ENCODE measurements around the gene NT5M.
A peak's percentile ranks its signal among the peaks of the same experiment; 100 is the strongest.

NT5M gene

GRCh38 chr17:17303847-17304490, 796 bp downstream of the NT5M start:
- no peak for DNase-seq (ENCODE audit: low spot score)

GRCh38 chr17:17304521-17304985, 1.4 kb downstream of the NT5M start:
- DNase-seq (ENCODE audit: low spot score): no peak

DNA sequence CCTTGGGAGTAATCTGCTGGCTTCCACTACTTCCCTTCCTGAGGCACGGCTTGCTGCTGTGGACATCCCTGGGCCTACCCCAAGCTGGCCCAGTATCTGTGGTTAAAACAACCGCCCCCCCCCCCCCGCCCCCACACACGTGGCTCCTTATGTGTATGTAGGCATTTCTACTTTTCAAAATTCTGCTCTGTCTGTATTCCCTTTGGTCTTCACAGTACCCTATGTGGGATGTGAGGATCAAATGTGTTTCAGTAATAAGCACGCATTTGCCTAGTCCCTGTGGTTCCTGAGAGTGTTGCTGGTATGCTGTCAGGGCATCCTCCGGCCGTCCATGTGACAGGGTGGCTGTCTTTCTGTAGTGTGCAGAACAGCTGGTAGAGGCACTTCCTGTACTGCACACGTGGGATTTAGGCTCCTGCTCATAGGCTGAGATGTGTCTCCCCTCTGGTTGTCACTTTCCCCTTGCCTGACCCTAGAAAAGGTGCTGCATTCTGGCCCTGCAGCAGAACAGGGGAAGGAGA, 2.2 kb downstream of the NT5M start:
- peak; percentile 49 for DNase-seq (ENCODE audit: low spot score)

DNA sequence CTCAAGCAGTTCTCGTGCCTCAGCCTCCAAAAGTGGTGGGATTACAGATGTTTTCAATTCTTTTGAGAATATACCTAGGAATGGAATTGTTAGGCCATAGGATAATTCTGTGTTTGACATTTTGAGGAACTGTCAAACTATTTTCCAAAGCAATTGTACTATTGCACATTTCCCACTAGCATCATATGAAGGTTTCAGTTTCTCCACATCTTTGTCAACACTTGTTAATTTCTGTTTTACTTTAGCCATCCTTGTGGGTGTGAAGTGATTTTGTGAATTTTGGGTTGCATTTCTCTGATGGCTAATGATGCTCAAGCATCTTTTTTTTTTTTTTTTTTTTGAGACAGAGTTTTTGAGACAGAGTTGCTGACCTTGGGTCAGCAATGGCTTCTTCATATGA, 6.2 kb downstream of the NT5M start:
- no peak for DNase-seq (ENCODE audit: low spot score)

DNA sequence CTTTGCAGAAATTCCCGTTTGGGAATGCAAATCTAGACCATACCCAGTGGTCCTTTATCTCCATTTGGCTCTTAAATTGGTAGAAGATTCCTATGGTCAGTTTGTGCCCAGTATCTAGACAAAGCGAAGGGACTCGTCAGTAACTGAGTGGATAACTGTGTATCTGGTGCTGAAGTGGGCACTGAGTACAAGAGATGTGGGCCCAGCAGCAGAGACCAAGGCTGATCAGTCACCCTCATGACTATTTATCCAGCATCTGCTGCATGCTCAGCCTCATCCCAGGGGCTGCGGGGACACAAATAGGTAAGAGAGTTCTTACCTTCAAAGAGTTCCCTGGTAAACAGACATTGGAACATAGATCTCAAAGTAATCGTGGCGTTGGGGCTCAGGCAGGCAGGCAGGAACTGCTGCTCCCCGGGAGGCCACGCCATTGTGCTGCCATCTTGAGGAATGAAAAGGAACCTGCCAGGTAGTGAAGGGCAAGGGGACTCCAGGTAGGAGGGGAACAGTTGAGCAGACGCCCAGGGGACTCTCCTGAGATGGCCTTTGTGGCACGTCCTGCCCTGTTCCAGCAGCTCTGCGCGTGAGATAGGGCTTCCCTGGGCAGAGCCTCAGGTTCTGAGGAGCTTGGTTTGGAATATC, 10.3 kb downstream of the NT5M start:
- peak; percentile 25 for DNase-seq (ENCODE audit: low spot score)

DNA sequence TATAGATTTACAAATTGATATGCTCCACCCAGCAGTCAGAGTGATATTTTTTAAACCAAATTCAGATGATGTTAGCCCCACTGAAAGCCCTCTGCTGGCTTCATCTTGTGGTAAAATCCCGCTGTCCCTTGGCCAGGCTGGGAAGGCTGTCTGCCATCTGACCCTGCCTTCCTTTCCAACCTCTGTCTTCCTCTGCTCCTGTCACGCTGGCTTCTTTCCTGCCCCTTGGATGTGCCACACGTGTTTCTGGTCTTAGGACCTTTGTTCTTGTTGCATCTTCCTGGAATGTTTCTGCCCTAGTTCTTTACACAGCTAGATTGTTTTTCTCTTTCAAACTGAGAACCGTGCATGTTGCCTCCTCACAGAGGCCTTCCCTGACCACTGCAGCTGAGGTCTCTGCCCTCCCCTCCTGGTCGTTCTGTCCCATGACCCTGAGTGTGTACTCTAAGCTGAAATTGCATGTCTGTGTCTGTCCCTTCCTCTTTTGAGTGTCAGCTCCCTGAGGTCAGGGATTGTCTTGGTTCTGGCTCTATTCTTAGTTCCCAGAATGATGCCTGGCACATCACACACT, 11.4 kb downstream of the NT5M start:
- no peak for DNase-seq (ENCODE audit: low spot score)

DNA sequence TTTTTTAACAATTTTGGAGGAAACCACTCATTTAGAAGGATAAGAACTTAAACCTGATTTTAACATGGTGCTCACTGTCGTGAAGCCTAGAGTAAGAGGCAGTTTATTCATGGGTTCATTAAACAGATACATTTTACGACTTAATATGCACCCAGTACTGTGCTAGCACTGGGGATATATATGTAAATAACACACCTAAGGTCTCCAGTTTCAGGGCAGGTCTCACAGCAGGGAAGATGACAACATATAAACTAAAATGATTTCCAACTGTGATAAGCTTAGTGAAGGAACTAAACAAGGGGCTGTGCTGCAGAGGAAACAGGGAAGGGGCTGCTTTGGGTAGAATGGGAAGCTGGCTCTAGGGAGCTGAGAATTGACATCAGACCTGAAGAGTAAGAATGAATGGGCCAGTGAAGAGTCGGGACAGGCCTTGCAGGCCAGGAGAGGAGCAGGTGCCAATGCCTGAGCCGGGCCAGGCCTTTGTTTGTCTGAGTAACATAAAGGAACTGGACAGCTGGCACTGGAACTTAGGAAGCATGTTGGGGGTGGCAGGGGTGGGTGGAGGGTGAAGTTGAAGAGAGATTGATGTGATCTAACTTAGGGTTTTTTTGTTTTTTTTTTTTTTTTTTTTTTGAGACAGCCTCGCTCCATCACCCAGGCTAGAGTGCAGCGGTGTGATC, 12.1 kb downstream of the NT5M start:
- DNase-seq (ENCODE audit: low spot score): no peak

DNA sequence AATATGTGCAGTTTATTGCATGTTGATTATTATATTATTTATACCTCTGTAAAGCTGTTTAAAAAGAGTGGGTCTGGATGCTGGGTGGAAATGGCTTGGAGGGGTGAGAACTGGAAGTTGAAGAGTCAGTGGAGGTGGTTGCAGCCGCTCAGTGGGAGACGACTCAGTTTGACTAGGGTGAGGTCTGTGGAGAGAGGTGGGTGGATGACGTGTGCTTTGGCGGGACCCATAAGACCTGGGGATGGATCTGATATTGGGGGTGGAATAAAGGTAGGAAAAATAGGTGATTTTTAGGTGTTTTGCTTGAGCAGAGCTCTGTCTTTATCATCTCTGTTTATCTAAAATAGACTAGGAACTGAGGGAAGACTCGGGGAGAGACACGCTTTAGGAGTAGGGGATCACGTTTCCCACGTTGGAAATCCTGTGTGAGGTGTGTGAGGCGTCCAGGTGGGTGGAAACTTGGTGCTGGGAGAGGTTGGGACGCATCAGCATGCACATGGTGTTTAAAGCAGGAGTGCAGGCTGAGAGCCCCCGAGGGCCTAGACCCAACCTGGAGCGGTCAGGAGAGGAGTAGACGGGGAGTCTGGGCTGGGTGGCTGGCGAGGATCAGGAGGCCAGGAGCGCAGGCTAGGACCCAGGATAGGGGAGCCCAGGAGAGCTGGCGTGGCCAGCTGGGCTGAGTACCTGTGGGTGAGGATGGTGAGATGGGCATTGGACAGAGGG, 17.2 kb downstream of the NT5M start:
- no peak for DNase-seq (ENCODE audit: low spot score)

DNA sequence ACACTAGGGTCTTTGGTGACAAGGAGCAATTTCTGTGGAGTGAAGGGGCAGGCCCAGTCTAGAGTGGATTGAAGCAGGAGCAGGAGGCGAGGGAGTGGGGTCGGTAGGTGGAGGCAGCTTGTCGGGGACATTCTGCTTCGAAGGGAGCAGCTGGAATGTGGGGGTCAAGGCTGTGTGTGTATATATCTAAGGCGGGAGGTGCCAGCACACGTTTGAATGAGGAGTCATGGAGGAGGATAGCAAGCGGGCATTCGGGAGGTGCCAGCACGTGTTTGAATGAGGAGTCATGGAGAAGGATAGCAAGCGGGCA, 17.7 kb downstream of the NT5M start:
- no peak for DNase-seq (ENCODE audit: low spot score)

DNA sequence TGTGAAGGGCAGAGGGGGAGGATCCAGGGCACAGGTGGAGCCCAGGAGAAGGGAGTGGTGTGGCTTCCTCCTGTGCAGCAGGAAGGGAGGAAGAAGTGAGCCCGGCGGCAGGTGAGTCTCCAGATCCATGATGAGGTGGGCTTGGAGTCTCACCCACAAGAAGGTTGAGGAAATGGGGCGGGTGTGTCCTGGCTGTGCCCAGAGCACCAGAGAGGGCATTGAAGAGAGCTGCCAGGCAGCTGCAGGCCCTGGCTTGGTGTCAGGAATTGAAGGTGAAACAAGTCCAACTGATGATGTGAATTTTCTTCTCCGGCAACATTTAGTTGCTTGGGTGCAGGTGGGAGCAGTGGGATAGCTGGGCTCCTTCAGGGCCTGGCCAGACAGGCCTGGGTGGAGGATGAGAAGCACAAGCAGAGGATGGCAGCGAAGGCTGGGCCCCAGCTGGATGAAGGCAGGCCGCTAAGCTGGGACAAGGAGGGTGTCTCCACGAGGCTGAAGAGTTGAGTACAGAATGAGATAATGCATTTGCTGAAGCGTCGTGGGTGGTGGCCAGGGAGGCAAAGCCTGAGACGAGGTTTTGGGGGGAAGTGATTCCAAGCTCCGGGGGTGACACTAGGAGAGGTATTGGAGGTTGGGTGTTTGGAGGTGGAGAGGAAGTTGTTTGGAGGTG, 18.3 kb downstream of the NT5M start:
- no peak for DNase-seq (ENCODE audit: low spot score)

DNA sequence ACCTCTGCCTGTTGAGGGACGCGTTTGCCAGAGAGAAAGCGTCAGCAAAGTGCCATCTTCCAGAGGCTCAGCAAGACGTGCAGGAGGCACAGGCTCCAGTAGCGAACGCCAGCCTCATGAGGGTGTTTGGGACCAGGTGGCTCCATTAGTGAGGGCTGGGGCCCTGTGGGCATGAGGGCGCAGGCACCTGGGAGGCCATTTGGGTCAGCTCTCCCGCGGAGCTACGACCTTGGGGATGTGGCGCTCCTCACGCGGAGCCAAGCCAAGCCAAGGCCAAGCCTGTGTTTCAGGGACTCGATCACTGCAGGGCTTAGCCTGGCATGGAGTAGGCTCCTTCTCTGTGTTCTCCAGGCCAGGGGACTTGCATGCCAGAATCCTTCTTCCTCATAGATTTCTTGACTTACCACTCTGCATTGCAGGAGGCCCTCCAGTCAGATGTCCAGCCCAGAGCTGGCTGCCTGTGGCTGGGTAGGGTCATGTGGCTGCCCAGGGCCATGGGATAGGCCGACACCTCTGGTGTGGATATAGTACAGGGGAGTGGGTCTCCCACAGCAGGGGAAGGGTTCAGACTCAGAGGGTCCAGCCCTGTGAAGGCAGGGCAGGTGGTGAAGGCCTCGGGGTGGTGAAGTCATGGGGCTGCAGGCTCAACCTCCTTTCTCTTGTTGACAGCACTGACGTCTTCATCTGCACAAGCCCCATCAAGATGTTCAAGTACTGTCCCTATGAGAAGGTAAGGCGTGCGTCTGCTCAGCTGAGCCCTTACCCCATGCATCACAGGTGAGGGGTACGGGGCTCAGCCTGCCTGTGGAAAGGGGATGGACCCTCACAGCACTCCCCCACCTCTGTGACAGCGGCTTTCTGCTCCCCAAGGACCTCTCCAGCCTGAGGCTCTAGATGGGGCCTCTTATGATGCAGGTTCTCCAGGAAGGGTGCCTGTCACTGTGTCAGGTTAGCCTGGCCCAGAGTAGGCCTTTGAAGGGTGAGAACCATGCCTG, 19.6 kb downstream of the NT5M start:
- no peak for DNase-seq (ENCODE audit: low spot score)

- no peak for DNase-seq (ENCODE audit: low spot score)
These were observed 21.4 kb downstream of the NT5M start for GRCh38 chr17:17324616-17325015.

- no peak for DNase-seq (ENCODE audit: low spot score)
These were observed 22.1 kb downstream of the NT5M start for GRCh38 chr17:17325228-17325627.

DNA sequence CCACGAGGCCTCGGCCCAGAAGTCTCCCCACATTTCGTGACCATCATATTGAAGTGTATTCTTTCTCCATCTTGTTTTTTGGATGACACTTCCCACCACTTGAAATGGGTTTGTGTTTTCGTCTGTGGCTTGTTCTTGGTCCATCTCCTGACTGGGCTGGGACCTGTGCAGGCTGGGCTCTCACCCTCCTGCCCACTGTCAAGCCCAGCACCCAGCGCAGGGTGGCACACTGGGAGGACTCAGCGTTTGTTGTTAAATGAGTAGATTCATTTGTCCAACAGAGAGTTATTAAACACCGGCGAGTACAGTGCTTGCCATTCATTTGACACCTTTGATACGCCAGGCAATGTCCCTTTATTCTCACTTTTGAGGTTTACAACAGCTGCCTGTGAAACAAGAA, 22.6 kb downstream of the NT5M start:
- DNase-seq (ENCODE audit: low spot score): no peak

DNA sequence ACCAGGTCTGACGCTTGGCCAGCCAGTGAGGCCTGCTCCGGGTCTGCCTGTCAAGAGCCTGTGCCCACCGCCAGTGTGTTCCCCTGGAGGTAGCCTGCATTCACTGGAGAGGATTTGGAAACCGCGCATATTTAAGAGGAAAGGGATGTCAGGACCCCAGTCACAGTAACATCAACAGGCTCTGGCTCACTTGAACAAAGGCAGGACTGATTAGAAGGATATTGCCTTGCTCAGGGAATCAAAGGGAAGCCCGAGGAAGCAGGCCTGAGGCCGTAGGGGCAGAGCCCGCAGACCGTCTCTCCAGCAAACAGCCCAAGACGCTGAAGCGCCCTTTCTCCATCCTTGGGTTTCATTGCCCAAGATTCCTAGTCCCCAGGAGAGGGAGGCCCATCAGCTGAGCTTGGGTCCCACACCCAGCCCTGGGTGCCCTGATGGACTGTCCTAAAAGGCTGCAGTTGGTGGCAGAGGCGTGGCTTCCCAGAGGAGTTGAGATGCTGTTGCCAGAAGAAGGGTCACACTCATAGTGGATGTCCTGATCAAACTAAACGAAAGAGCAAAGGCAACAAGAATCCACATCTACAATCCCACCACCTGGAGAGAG, 23.2 kb downstream of the NT5M start:
- DNase-seq (ENCODE audit: low spot score): no peak

DNA sequence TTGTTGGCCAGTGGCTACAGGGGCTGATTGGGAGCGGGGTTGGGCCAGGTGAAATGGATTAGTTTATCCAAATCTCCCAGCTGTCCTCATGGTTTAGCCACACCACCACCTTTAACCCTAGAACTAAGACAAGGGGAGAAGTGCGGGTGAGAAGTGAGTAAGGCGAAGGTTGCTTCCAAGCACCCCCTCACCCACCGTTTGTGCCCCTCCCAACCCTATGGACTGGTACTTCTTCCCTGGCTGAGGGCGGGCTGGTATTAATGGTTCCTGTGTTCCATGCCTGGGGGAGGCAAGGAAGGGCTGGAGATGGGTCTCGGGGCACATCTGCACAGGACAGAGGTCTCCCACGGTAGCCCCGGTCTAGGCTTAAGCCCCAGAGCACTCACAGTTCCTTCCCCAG, 25.1 kb downstream of the NT5M start:
- DNase-seq (ENCODE audit: low spot score): no peak

- DNase-seq (ENCODE audit: low spot score): no peak
These were observed 38.3 kb downstream of the NT5M start for GRCh38 chr17:17341452-17341851.

GRCh38 chr17:17342242-17342945, 39.2 kb downstream of the NT5M start:
- no peak for DNase-seq (ENCODE audit: low spot score)

GRCh38 chr17:17343160-17343735, 40.1 kb downstream of the NT5M start:
- no peak for DNase-seq (ENCODE audit: low spot score)
